ENCODE results near the gene FRMPD2. TPM values are rescaled to one million over a fixed set of nuclear protein-coding genes. Genes with fewer than 3 reads are reported as not detected.
"Not testable (repeated sequence)": the region's sequence is repeated elsewhere in the genome, so short reads cannot be mapped to it uniquely, and the experiment has no call there.

Gene FRMPD2
- total and polyA plus RNA-seq, 7 donors: 0.09 TPM; not detected in 6

DNA sequence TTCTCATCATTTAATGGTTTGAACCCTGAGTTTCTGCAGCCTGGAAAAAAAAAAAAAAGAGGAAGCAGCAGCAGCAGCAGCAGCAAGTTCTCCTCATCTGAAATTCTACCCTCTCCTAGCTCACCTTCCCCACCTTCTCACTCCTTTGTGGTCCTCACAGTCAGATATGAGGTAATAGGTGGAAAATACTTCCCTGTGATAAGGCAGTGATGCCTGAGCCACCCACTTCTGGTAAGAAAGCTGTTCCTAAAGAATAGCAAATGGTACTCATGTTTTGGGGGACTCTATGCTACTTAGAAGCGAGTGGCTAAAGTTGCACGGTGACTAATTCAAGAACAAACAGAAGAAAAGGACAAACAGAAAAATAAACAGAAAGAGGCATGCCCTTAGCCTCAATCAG, 148.2 kb downstream of the FRMPD2 start:
- H3K27ac ChIP-seq; H3K27me3 ChIP-seq; DNase-seq; intact Hi-C loops (cut with DNase I); H3K4me3 ChIP-seq; H3K36me3 ChIP-seq; H3K4me1 ChIP-seq; H3K9me3 ChIP-seq: not testable (repeated sequence)
- no CpG with 5 or more reads among the region's 2 CpGs for WGBS, 2 donors

DNA sequence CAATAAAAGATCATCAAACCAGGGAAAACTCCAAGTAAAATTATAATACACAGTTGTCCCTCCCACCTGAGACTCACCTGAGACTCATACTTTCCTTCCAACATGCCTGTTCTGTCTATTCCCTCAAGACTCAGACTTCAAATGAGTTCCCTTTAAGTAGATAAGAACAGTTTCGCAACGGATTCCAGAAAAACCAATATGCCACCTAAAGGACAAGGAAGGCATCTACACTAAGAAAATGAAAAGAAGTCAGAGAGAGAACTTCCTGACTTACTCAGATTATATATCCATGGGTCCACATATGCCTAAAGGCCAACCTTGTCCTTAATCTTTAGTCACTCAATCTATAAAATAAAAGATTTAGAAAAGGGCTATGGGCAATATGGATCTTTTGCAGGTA, 148.9 kb downstream of the FRMPD2 start:
- H3K36me3 ChIP-seq; H3K27me3 ChIP-seq; intact Hi-C loops (cut with DNase I); H3K27ac ChIP-seq; H3K4me3 ChIP-seq; H3K4me1 ChIP-seq; H3K9me3 ChIP-seq; DNase-seq: not testable (repeated sequence)
- WGBS, 2 donors: 0 to 17% methylated on average over 2 of the region's 2 CpGs

DNA sequence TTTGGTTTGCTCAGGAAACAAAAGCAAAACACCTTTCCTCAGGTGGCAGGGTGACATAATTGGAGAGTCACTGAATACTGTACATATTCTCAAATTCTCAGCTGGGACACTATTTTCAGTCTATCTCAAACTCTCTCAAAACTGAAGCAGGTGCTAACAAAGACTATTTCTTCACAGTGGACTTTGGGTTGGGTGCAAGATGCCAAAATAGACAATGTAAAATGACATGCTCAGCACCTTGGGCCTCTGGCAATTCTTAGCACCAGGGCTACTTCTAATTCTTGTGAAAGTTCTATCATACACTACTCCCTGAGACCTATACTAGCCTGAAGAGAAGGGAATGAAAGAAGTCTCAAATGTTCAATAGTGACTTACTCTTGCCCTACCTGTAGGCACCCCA, 151.9 kb downstream of the FRMPD2 start:
- H3K36me3 ChIP-seq; H3K27ac ChIP-seq; H3K27me3 ChIP-seq; H3K9me3 ChIP-seq; intact Hi-C loops (cut with DNase I); H3K4me1 ChIP-seq; H3K4me3 ChIP-seq; DNase-seq: not testable (repeated sequence)

GRCh38 chr10:48110277-48110676, 164.2 kb downstream of the FRMPD2 start:
- H3K27ac ChIP-seq; intact Hi-C loops (cut with DNase I); H3K9me3 ChIP-seq; H3K27me3 ChIP-seq; H3K4me3 ChIP-seq; H3K36me3 ChIP-seq; H3K4me1 ChIP-seq; DNase-seq: not testable (repeated sequence)
- WGBS, 2 donors: no CpG with 5 or more reads among the region's 3 CpGs

Other genes with a start within 250 kb of the FRMPD2 start
- gene MAPK8, start 32.0 kb upstream of the FRMPD2 start, total RNA-seq: 10 to 100 TPM; 46.7 to 74.5 (median 60.6) TPM
- 10 to 100 TPM; 17.4 to 31.9 (median 26.4) TPM for gene MAPK8, start 32.0 kb upstream of the FRMPD2 start, polyA plus RNA-seq

Data from sigmoid colon (tissue), 7 donors.